Large intestine (tissue), 3 donors: ENCODE data around the gene NCOA5. TPM values are rescaled to one million over a fixed set of nuclear protein-coding genes. Genes with fewer than 3 reads are reported as not detected.

Experiments
- DNase-seq, 2 donors: peaks; one replicate each; pipeline versions ENCODE4 v3.0.0 to v3.0.0-alpha.2; 2013
- H3K27ac ChIP-seq: one replicate; pipeline ENCODE4 v1.5.1; 2013; ENCODE audit warnings: low read length
- H3K27me3 ChIP-seq: 2 replicates; pipeline ENCODE4 v1.6.1; 2013; ENCODE audit warnings: low read length; ENCODE audit not compliant: control insufficient read depth, insufficient read depth
- H3K36me3 ChIP-seq: 2 replicates; pipeline ENCODE4 v1.6.1; 2013; ENCODE audit warnings: low read length; ENCODE audit not compliant: control insufficient read depth, insufficient read depth
- H3K4me1 ChIP-seq: one replicate; pipeline ENCODE4 v1.6.1; 2013; ENCODE audit warnings: low read length; ENCODE audit not compliant: control insufficient read depth, insufficient read depth
- H3K4me3 ChIP-seq: one replicate; pipeline ENCODE4 v1.5.1; 2013; ENCODE audit warnings: low read length
- H3K9me3 ChIP-seq: one replicate; pipeline ENCODE4 v1.6.1; 2013; ENCODE audit warnings: mild to moderate bottlenecking, low read depth, low read length, moderate library complexity; ENCODE audit not compliant: control insufficient read depth
- WGBS: methylation state at CpG from one replicate; pipeline ENCODE4 v1.1.5; 2013; ENCODE audit warnings: low lambda C conversion rate; ENCODE audit not compliant: insufficient coverage; 5-methylcytosine and 5-hydroxymethylcytosine counted together
- polyA plus RNA-seq: library from polyadenylated mRNA; unstranded; fragments of 120-200 nt; gene quantifications from one replicate; pipeline ENCODE4 v1.2.1, GENCODE V29; 2013

The NCOA5 gene
- polyA plus RNA-seq, 1 donor, result 38.9 TPM

DNA sequence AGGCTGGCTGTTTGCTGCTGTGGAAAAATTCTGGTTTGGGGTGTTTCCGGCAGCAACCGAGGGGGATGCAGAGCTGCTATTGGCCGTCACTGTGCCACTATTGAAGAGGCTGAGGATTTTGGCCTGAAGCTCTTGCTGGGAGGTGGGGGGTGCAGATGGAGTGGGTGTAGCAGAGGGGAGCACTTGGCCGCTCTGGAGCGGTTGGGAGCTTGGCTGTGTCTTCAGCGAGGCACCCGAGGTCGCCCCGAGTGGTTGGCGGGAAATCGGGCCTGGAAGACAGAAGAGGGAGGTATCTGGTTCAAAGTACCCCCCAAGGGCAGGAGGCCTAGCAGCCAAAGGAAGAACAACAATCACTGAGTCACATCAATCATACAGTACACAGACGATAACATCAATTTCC is 27.1 kb downstream of the NCOA5 start:
- no CpG with 5 or more reads among the region's 12 CpGs for WGBS
- Histone ChIP-seq H3K27me3 (peaks cover 17% of the 10 kb centered on the region), H3K27ac (no peak overlapping the region), H3K4me1 (peaks cover 6% of the 10 kb centered on the region), H3K9me3 (no peaks in the 10 kb centered on the region), H3K4me3 (no peak overlapping the region), H3K36me3 (peaks cover 70% of the 10 kb centered on the region)
- no peak for DNase-seq

DNA sequence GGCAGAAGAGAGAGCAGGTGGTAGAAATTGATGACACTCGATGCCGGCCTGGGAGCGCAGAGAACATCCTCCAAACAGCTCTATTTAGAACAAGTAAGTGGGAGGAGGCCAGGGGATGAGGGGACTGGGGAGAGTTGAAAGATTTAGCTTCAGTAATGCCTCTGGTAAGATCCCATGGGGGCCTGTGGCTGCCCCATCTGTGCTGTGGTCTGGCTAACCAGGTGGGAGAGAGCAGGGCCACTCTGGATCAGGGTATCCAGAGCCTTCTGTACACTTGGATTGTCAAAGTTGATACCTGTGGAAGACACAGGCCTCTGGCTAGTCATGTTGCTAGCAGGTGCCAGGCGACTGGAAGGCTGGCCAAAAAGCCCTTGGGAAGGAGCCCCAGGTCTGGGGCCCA is 27.6 kb downstream of the NCOA5 start:
- H3K27ac ChIP-seq, result no peak overlapping the region
- no CpG with 5 or more reads among the region's 4 CpGs for WGBS
- DNase-seq, result no peak
- no peak overlapping the region for H3K4me3 ChIP-seq
- peaks cover 8% of the 10 kb centered on the region for H3K4me1 ChIP-seq
- H3K27me3 ChIP-seq, result peaks cover 22% of the 10 kb centered on the region
- peaks cover 2% of the 10 kb centered on the region for H3K9me3 ChIP-seq
- peaks cover 68% of the 10 kb centered on the region for H3K36me3 ChIP-seq

DNA sequence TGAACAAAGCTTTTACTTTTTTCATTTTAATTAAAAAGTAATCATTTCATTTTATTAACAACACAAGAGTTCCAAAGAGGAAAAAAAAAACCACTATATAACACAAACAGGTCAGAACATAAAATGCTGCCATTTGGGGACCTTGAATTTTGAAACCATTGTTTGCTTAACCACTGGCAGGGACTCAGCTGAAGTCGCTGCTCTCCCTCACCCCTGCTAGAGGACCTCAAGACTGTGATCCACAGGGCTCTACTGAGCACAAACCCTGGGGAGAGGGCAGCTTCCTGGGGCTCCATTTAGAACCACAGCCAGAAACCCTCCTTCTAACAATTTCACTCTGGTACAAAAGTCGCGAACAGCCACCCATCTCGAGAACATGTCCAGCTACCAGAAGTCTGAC is 28.8 kb downstream of the NCOA5 start:
- Histone ChIP-seq H3K9me3 (peaks cover 4% of the 10 kb centered on the region), H3K27me3 (peaks cover 28% of the 10 kb centered on the region), H3K27ac (no peak overlapping the region), H3K4me1 (peaks cover 9% of the 10 kb centered on the region), H3K4me3 (no peak overlapping the region), H3K36me3 (peaks cover 57% of the 10 kb centered on the region)
- WGBS, result no CpG with 5 or more reads among the region's 4 CpGs
- no peak for DNase-seq

DNA sequence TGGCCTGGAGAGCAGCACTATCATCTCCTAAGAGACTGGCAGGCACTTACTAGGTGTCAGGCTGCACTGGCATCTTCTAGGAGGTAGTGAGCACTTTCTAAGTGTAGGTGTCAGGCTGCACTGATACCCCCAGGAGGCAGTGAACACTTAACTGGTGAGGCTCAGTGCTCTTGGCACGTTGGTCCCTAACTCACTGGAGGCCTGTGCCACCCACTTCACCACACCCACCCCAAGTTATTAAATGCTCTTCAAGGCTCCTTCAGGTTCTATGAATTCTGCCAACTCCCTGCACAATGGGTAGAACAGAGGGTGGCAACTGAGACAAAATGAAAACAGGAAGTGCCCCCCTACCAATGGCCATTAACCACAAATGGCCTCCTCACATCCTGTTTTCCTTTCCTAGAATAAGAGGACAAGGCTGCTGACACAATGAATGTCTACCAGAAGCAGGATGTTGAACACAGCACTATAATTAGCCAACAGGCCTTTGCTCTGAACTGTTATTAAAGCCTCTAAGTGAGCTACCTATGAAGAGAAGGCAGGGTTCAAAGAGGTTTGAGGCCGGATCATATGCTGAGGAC is 29.4 kb downstream of the NCOA5 start:
- Histone ChIP-seq H3K4me1 (peaks cover 9% of the 10 kb centered on the region), H3K27ac (no peak overlapping the region), H3K27me3 (peaks cover 28% of the 10 kb centered on the region), H3K9me3 (peaks cover 4% of the 10 kb centered on the region), H3K36me3 (peaks cover 51% of the 10 kb centered on the region), H3K4me3 (no peak overlapping the region)
- no peak for DNase-seq
- WGBS, result no CpG with 5 or more reads among the region's 2 CpGs

DNA sequence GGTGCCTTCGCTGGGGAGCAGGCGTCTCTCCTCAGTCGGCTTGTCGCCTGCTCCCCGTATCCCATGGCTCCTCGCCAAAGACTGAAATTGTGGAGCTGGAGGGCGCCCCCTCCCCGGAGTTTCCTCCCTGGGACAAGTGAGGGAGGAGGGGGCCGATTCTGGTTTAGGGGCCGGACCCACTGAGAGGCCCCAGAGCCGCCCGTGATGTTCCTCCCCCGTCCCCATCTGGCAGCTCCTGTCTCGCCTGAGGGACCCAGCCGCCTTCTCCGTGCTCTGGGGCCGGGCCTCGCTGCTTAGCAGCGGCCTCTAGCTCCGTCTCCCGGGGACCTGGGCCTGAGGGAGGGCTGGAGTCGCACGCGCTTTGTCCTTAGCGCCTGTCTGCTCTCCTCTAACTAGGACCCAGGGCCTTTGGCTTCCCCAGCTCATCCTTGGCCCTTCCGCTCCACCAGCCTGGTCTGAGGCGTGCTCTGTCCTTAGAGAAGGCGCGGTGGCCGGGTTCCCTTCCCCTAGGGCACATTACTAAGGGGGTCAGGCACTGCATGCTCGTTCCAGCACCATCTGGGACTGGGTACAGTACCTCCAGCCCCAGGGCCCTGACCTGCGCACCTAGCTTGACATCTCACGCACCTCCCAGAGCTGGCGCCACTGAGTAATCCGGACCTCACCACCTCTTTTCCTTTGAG is 31.0 kb downstream of the NCOA5 start:
- peak in 1 of 2 donors; percentile 6 for DNase-seq
- peaks cover 9% of the 10 kb centered on the region for H3K4me1 ChIP-seq
- no peak overlapping the region for H3K27ac ChIP-seq
- no peak overlapping the region for H3K4me3 ChIP-seq
- WGBS, result no CpG with 5 or more reads among the region's 35 CpGs
- H3K36me3 ChIP-seq, result peaks cover 34% of the 10 kb centered on the region
- H3K9me3 ChIP-seq, result peaks cover 4% of the 10 kb centered on the region
- peaks cover 33% of the 10 kb centered on the region for H3K27me3 ChIP-seq

DNA sequence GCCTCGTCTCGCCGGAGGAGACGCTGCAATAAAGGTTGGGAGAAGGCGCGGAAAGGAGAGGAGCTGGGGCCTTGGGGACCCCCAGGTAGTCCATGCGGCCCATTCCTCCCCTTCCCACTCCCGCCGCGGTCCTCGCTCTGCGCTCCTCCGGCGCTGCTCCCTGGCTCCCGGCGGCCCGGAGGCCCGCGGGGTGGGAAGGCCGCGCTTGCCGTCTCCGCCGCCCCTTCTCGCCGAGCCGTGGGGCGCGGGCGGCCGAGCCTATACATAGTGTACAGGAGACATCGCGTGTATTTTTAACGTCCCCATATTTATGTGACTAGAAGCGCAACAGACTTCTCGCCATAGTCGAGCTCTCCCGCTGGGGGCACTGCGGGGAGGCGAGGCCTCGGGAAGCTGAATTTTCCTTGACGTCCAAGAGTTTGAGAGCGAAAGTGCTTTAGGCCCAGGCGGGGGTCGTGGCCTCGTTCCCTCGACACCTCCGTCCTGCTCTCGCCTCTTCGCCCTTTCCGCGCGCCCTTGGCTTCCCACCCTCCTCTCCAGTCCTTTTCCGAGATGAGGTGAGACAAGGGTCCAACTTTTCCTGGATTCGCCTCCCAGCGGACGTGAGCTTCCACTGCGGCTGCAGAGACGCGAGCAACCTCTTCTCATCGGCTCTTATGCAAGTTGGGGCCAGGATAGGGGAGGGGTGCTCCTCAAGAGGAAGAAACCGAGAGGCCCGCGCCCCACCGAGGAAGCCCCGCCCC is 31.7 kb downstream of the NCOA5 start:
- H3K4me3 ChIP-seq, result no peak overlapping the region
- DNase-seq, result peak in 1 of 2 donors; percentile 39
- H3K27me3 ChIP-seq, result peaks cover 33% of the 10 kb centered on the region
- peaks cover 27% of the 10 kb centered on the region for H3K36me3 ChIP-seq
- no peak overlapping the region for H3K27ac ChIP-seq
- peaks cover 9% of the 10 kb centered on the region for H3K4me1 ChIP-seq
- peaks cover 4% of the 10 kb centered on the region for H3K9me3 ChIP-seq
- WGBS, result 0% methylated on average over 7 of the region's 66 CpGs

DNA sequence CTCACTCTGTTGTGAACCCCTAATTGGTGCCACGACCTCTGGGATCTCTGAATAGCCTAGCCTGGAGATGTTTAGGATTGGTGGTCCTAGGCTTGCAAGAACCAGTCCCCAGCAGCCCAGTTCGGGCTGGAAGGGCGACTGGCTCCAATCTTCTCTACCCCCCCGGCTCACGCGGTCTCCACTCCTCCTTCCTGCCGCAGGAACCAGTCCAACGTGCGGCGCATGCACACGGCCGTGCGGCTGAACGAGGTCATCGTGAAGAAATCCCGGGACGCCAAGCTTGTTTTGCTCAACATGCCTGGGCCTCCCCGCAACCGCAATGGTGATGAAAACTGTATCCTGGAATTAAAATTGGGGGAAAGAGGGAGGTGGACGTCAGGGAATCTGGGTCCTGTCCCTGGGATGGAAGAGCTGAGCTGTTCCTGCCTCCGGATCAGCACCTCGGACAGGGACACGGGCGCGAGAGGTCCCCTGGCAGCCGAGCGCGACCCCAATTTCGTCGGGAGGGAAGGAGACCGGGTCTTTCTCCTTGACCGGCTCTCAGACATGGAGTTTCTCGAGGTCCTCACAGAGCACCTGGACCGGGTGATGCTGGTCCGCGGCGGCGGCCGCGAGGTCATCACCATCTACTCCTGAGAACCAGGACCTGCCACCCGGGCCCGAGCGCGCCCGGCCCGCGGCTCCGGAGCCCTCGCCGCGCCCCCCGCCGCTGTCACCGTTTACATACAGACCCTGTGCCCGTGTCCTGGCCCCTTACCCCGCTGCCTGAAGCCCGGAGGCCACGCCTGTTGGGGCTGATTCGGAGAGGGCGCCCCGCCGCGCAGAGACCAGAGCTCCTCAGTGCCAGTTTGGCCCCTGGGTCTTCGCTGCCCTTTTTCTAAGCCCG is 32.5 kb downstream of the NCOA5 start:
- Histone ChIP-seq H3K27ac (no peak overlapping the region), H3K9me3 (peaks cover 4% of the 10 kb centered on the region), H3K4me3 (no peak overlapping the region), H3K27me3 (peaks cover 33% of the 10 kb centered on the region), H3K4me1 (peaks cover 9% of the 10 kb centered on the region), H3K36me3 (peaks cover 19% of the 10 kb centered on the region)
- peak in 1 of 2 donors; percentile 38 for DNase-seq
- WGBS, result no CpG with 5 or more reads among the region's 65 CpGs

DNA sequence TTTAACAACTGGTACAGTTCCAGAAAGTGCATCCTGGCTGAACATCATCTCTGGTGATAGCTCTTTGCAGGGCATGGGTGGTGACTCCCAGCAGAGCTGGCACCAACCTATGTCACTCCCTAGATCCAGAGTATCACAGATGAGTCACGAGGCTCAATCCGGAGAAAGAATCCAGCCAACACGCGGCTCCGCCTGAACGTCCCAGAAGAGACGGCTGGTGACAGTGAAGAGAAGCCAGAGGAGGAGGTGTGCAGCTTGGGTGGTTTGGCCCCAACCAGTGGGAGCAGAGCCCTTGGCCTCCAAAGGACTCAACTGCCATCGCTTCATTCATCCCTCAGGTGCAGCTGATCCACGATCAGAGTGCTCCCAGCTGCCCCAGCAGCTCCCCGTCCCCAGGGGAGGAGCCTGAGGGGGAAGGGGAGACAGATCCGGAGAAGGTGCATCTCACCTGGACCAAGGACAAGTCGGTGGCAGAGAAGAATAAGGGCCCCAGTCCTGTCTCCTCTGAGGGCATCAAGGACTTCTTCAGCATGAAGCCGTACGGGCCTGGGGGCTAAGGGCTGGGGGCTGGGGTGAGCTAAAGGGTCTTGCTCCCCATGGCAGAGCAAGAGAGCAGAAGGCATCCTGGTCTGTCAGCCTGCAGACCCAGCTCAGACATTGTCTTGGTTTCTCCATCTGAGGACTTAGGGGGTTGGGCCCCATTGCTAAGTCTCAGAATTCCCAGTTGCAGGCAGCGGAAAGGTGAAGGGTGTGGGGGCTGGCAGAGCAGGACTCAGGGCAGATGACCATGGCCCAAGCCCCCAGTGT is 33.5 kb downstream of the NCOA5 start:
- Histone ChIP-seq H3K36me3 (peaks cover 10% of the 10 kb centered on the region), H3K4me3 (no peak overlapping the region), H3K27me3 (peaks cover 33% of the 10 kb centered on the region), H3K27ac (no peak overlapping the region), H3K9me3 (peaks cover 4% of the 10 kb centered on the region), H3K4me1 (peaks cover 9% of the 10 kb centered on the region)
- WGBS, result no CpG with 5 or more reads among the region's 15 CpGs
- no peak for DNase-seq

DNA sequence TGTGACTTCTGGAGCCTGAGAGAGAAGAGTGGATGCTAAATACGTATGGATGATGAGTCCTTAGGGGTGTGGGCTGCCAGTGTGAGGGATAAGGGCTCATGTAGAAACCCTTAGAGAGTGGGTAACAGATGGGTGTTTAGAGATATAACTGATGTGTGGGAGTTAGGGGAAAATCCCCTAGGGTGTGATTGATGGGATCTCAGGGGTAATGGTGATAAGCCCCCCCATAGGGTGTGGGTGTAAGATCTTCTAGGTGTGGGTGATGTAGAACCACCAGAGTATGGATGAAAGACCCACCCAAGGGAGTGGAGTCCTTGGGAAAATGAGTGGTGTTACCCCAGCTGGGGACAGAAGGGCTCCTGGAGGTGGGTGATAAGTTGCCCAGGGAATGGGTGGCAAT is 34.5 kb downstream of the NCOA5 start:
- no peak overlapping the region for H3K4me3 ChIP-seq
- no CpG with 5 or more reads among the region's 1 CpG for WGBS
- peaks cover 9% of the 10 kb centered on the region for H3K4me1 ChIP-seq
- peaks cover 3% of the 10 kb centered on the region for H3K36me3 ChIP-seq
- no peak for DNase-seq
- H3K9me3 ChIP-seq, result peaks cover 4% of the 10 kb centered on the region
- H3K27me3 ChIP-seq, result peaks cover 33% of the 10 kb centered on the region
- no peak overlapping the region for H3K27ac ChIP-seq
